KG1 (cell line): Measurements from ENCODE around the gene VMO1.
"Not testable (repeated sequence)": the region's sequence is repeated elsewhere in the genome, so short reads cannot be mapped to it uniquely, and the experiment has no call there.

Experiments used
- DNase-seq: peaks from one replicate; lab custom pipeline; 2025; lab: John Stamatoyannopoulos, UW

VMO1 gene, protein sequence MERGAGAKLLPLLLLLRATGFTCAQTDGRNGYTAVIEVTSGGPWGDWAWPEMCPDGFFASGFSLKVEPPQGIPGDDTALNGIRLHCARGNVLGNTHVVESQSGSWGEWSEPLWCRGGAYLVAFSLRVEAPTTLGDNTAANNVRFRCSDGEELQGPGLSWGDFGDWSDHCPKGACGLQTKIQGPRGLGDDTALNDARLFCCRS

DNA sequence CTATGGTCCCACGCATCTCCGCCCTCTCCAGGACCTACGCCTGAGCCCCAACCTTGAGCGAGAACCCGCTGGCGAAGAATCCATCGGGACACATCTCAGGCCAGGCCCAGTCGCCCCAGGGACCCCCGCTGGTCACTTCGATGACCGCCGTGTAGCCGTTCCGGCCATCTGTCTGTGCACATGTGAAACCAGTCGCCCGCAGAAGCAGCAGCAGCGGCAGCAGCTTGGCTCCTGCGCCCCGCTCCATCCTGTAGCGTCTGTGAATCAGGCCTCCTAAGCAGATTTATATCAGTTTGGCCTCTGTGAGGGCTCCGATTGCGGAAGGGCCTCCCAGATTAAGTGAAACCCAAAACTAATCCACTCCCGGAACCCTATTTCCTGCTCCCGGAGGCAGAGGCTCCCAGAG, at the start of gene VMO1:
Gene VMO1, minus strand, starts transcription at position 259 of the 406 bp plus-strand sequence. Its CDS starts 12 bp downstream, at position 247.
- DNase-seq, result no peak

- DNase-seq, result no peak
Observed at GRCh38 chr17:4834681-4835020, 48.5 kb upstream of the VMO1 start.

DNA sequence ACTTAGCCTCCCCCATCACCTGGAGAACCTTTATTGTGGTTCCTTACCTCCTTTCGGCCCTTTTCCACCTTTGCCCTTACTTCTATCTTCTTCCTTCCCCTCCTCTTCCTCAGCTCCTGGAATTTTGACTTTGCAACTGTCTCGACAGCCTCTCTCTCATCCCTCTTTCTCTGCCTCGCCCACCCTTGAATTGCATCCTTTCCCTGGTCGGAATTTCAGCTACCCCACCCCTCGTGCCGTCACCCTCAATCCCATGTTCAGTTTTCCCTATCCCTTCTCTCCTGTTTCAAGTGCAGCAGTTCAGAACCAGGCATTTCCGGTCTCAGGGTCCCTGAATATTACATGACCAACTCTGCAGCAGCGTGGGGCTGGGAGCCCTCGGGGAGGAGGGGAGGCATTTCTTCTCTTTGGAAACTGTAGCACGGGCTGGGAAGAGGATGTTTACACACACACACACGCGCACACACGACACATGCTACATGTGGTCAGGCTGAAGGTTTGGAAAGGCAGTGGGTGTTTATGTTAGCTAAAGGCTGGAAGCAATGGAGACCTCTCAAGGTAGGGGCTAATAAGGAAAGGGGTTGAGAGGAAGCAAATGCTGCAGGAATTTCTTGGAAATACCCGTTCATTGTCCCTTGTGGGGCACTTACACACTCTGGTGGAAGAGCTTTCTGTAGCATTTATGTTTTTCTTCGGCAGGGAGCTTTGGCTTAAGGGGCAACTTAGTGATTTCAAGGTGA, 47.9 kb upstream of the VMO1 start:
- DNase-seq, result no peak

GRCh38 chr17:4833178-4833940, 47.2 kb upstream of the VMO1 start, which contains the start of gene MINK1:
TSS of gene MINK1 (plus strand) at chr17:4833340. CDS start at chr17:4833584, 244 bp downstream.
- DNase-seq, result peak; percentile 51

- not testable (repeated sequence) for DNase-seq
Observed at GRCh38 chr17:4832829-4833177, 46.6 kb upstream of the VMO1 start.

DNA sequence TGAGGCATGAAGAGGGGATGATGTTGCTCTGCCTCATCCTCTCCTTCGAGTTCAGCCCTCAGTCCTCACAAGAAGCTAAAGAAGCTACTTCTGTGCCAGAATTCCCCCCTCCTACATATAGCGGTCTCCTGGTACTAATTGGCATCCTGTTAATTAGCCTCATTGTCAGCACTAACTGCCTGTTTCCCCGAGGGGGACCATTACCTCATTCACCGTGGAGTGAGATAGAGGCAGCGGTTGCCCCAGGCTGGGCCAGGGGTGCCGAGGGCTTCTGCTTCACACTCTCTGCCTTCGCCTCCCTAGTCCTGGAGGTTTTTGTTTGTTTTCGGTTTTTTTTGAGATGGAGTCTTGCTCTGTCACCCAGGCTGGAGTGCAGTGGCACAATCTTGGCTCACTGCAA, 41.2 kb upstream of the VMO1 start:
- DNase-seq, result no peak

DNA sequence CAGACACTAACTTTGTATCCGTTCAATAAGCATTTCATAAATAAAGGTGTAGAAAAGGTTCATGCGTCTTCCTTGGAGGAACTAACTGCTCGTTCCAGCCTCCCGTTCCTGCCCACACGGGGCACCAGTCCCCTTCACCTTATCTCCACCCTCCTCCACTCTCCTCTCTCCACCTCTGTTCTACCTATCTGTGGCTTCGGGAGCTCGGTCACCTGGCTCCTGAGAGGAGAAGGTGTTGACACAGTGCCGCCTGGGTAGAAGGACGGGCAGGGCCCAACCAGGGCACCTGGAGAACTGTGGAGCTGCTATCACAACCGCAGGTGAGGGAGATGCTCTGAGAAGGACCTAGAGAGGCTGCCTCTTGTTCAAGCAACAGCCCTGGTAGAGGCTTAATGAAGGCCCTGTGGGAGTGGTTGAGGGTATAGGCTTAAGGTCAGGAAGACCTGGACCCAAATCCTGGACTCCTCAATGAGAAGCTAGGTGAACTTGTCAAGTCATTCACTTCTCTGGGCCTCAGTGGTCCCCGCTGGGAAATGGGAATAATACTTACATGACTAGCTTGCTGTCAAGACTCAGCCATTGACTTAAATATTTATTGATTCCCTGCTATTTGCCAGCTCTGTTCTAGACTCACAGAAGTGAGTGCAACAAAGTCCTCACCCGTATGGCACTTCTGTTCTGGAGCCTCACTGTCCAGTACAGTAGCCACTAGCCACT, 37.4 kb upstream of the VMO1 start:
- DNase-seq, result no peak

- no peak for DNase-seq
Observed at GRCh38 chr17:4822835-4823234, 36.7 kb upstream of the VMO1 start.

GRCh38 chr17:4818276-4818675, 32.1 kb upstream of the VMO1 start:
- no peak for DNase-seq

DNA sequence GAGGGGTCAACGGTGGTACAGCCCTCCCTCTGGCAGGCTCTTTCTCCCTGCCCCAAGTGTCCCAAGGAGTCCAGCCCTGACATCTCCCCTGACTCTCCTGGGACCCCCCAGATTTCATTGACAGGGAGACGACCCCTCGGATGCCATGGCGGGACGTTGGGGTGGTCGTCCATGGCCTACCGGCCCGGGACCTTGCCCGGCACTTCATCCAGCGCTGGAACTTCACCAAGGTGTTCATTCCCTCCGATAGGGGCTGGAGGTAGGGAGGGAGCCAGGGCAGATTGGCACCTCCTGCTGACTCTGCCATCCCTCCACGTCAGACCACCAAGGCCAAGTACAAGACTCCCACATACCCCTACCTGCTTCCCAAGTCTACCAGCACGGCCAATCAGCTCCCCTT, 30.7 kb upstream of the VMO1 start:
- no peak for DNase-seq

DNA sequence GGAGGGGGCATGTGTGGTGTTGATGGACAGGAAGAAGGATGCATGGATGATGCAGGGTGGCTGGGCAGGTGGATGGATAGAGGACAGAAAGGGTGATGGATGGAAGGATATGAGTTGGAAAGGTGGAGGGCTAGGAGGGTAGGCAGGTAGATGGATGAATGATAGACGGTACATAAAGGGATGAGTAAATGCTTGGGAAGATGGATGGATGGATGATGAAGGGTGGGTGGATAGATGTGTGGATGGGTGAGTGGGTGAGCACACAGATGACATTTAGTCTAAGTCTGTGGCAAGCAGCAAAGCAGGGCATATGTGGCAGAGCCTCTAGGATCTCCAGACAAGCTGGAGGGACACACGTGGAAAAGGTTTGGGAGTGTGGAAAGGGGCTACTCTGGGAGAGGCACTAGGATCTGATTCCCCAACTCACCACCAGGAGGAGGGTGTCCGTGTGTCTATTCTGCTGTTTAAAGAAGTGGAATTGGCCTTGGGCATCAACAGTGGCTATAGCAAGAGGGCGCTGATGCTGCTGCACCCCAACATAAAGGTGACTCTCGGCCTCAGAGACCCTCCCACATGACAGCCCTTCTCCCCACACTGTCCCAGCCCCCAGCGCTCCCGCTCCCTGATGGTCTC, 29.0 kb upstream of the VMO1 start:
- DNase-seq, result no peak

- DNase-seq, result no peak
Observed at GRCh38 chr17:4812690-4813089, 26.5 kb upstream of the VMO1 start.

DNA sequence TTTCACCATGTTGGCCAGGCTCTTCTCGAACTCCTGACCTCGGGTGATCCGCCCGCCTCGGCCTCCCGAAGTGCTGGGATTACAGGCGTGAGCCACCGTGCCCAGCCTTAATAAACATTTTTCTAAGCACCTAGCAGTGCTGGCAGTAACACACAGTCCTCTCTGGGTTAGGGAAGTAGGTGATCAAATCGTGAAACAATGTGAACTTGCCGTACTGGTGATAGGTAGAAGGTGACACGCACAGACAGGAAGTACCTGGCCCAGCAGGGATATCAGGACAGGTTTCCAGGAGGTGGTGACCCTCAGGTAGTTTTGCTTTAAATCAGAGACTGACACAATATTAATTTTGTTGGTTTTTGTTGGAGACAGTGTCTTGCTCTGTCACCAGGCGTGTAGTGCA, 25.3 kb upstream of the VMO1 start:
- no peak for DNase-seq

GRCh38 chr17:4810696-4811290, 24.6 kb upstream of the VMO1 start:
- no peak for DNase-seq

DNA sequence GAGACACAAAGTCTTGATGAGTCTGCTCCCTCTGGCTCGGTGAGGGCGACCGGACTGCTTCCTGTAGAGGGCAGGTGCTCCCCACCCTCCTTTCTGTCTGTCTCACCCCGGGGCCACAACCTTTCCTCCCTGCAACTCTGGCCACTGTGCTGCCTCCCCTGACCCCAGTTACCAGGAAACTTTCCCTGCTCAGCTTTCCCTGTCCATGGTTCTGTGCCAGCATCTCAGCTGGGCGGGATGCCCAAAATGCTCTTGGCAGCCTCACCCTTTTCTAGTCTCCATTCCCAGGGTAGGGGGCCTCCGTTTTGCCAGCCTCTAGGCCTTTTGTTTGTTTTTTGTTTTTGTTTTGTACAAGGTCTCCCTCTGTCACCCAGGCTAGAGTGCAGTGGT, 22.2 kb upstream of the VMO1 start:
- DNase-seq, result no peak

- no peak for DNase-seq
Observed at GRCh38 chr17:4807605-4808377, 21.6 kb upstream of the VMO1 start.

DNA sequence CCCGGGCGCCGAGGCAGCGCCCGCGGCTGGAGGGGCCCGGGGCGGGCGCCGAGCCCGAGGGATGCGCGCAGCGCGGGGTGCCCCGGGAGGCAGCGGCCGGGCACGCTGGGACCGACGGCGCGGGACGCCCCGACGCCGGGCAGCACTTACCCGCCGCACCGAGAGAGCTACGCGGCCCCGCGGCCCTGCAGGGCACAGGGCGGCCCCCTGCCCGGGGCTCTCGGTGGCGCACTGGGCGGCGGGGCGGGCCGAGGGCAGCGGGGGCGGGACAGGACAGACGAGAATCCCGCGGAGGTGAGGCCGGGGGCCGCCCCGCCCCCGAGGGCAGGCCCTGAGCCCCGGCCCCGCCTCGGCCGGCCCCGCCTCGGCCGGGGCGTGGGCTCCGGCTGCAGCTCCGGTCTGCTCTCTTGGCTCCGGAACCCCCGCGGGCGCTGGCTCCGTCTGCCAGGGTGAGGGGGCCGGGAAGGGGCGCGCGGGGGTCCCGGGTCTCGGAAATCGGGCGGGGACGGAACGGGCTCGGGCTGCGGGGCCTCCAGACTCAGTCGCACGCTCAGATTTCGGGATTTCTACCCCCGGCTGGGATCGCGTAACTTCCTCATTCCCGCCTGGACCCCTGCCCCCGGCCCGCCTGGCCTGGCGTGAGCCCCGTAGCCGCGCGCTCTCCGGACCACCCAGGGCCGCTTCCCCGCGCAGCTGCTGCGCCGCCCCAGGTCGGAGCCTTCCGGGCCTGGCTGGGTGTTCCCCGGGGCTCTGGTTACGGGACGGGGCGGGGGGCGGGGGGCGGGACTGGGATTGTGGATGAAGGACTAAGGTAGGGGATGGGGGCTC, 20.8 kb upstream of the VMO1 start, which contains the start of gene PLD2:
Gene PLD2, plus strand, starts transcription at position 376 of the 828 bp plus-strand sequence. CDS start 621 bp downstream, outside the sequence.
- no peak for DNase-seq

DNA sequence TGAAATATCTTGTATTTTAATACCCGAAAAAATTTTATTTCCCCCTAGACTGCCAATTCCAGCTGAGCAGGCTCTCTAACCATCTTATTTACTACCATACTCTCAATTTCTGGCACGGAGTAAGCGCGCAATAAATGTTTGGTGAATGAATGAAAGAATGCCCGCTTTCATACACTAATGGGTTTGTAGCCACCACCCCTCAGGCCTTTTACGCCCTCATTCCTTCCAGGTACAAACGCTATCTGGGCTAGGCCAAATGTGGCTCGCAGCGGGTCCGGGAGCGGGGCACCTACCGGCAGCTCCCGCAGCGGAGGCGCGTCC, 20.3 kb upstream of the VMO1 start:
- DNase-seq, result no peak

GRCh38 chr17:4802228-4802627, 16.1 kb upstream of the VMO1 start, which contains the start of gene C17orf114:
TSS of gene C17orf114 (minus strand) at chr17:4802328.
- DNase-seq, result no peak
